H1 (cell line): ENCODE data around the gene TEKT3. TPM values are rescaled to one million over a fixed set of nuclear protein-coding genes. Genes with fewer than 3 reads are reported as not detected.

ENCODE experiments used
- CTCF ChIA-PET: fragments of 300-600 bp; sonication (Branson Sonifier 250); formaldehyde crosslinking; loops from one replicate; lab custom pipeline; 2021; ENCODE audit not compliant: partially characterized antibody; lab: Charles Lee
- POLR2A ChIA-PET: fragments of 300-600 bp; sonication (Branson Sonifier 250); formaldehyde crosslinking; loops from one replicate; lab custom pipeline; 2021; ENCODE audit warnings: inconsistent platforms; ENCODE audit not compliant: partially characterized antibody; lab: Charles Lee
- DNase-seq, 2 experiments: peaks; one replicate each; pipeline versions ENCODE4 v3.0.0 to v3.0.0-alpha.2; 2010 to 2022; ENCODE audit warnings: low spot score in 2 of 2, low read depth in 1 of 2, mixed read lengths in 1 of 2
- FAIRE-seq: peaks from 2 replicates; lab custom pipeline; 2011; peaks lifted over from hg19 to GRCh38; lab: Jason Lieb, UNC
- H2AFZ ChIP-seq: 2 replicates; pipeline ENCODE4 v1.8.1; 2012; ENCODE audit warnings: low read length, inconsistent platforms
- H2AK5ac ChIP-seq: 2 replicates; pipeline ENCODE4 v1.6.1; 2013; ENCODE audit warnings: low read depth, low read length
- H2BK120ac ChIP-seq: replicated peaks from 2 replicates; pipeline ENCODE3; 2013; ENCODE audit warnings: low read depth, low read length, inconsistent platforms
- H2BK12ac ChIP-seq: 2 replicates; pipeline ENCODE4 v1.6.1; 2013; ENCODE audit warnings: low read depth, low read length
- H2BK15ac ChIP-seq: 2 replicates; pipeline ENCODE4 v1.6.1; 2013; ENCODE audit warnings: low read length
- H2BK20ac ChIP-seq: 2 replicates; pipeline ENCODE4 v1.6.1; 2013; ENCODE audit warnings: low read length
- H2BK5ac ChIP-seq: 2 replicates; pipeline ENCODE4 v1.6.1; 2013; ENCODE audit warnings: low read depth, low read length
- H3K14ac ChIP-seq: 2 replicates; pipeline ENCODE4 v1.6.1; 2013; ENCODE audit warnings: inconsistent platforms; ENCODE audit not compliant: insufficient read length
- H3K18ac ChIP-seq: 2 replicates; pipeline ENCODE4 v1.6.1; 2013; ENCODE audit warnings: low read length; ENCODE audit errors: extremely low read depth
- H3K23ac ChIP-seq: 2 replicates; pipeline ENCODE4 v1.6.1; 2013; ENCODE audit warnings: inconsistent platforms; ENCODE audit not compliant: insufficient read length
- H3K23me2 ChIP-seq: 2 replicates; pipeline ENCODE4 v1.6.1; 2013; ENCODE audit warnings: low read depth, low read length
- H3K27ac ChIP-seq: 2 replicates; pipeline ENCODE4 v1.6.1; 2011; ENCODE audit warnings: low read depth, low read length, inconsistent platforms
- H3K27me3 ChIP-seq, 4 experiments: replicated peaks in 1 of 4; 1 replicate in 1 of 4; 2 replicates in 3 of 4; pipeline versions ENCODE4 v1.6.1 to v1.8.1; 2011 to 2013; ENCODE audit warnings: low read length in 3 of 4, mild to moderate bottlenecking in 3 of 4, inconsistent platforms in 2 of 4, mixed read lengths in 2 of 4, moderate library complexity in 1 of 4; ENCODE audit not compliant: control insufficient read depth in 3 of 4, insufficient read depth in 3 of 4; ENCODE audit errors: extremely low read depth in 1 of 4
- H3K36me3 ChIP-seq, 4 experiments: 2 replicates each; pipeline versions ENCODE4 v1.6.1 to v1.8.1; 2011 to 2013; ENCODE audit warnings: mild to moderate bottlenecking in 4 of 4, low read length in 3 of 4, moderate library complexity in 2 of 4, control low read depth in 1 of 4, inconsistent platforms in 1 of 4; ENCODE audit not compliant: insufficient read depth in 4 of 4, control insufficient read depth in 2 of 4
- H3K4ac ChIP-seq: replicated peaks from 2 replicates; pipeline ENCODE3; 2013; ENCODE audit warnings: low read length, low read depth, mixed read lengths, inconsistent platforms; ENCODE audit not compliant: insufficient read length
- H3K4me1 ChIP-seq, 4 experiments: replicated peaks in 1 of 4; 1 replicate in 1 of 4; 2 replicates in 3 of 4; pipeline versions ENCODE4 v1.6.1 to v1.8.1; 2011 to 2013; ENCODE audit warnings: low read length in 3 of 4, inconsistent platforms in 2 of 4, mixed read lengths in 1 of 4; ENCODE audit not compliant: insufficient read depth in 4 of 4, control insufficient read depth in 3 of 4
- H3K4me2 ChIP-seq, 2 experiments: 2 replicates each; pipeline versions ENCODE4 v1.6.1 to v1.8.1; 2011 to 2013; ENCODE audit warnings: low read depth in 2 of 2, low read length in 2 of 2, control low read depth in 1 of 2, inconsistent platforms in 1 of 2, mild to moderate bottlenecking in 1 of 2; ENCODE audit not compliant: insufficient read depth in 1 of 2
- H3K4me3 ChIP-seq, 4 experiments: fragments of 200-600, 300-600 bp in 1 of 4; sonication (generic), shearing (Covaris generic), sonication (Bioruptor Twin) in 1 of 4; 2 replicates each; pipeline versions ENCODE4 v1.5.1 to v1.8.1; 2011 to 2016; ENCODE audit warnings: low read length in 4 of 4, low read depth in 3 of 4, control low read depth in 2 of 4, inconsistent platforms in 2 of 4, mild to moderate bottlenecking in 2 of 4, mixed read lengths in 1 of 4, moderate library complexity in 1 of 4; ENCODE audit not compliant: insufficient read depth in 2 of 4; ENCODE audit errors: extremely low read depth in 1 of 4
- H3K56ac ChIP-seq: replicated peaks from 2 replicates; pipeline ENCODE3; 2013; ENCODE audit warnings: low read depth, mild to moderate bottlenecking, mixed read lengths, low read length, inconsistent platforms; ENCODE audit not compliant: insufficient read length
- H3K79me1 ChIP-seq: 2 replicates; pipeline ENCODE4 v1.6.1; 2013; ENCODE audit warnings: low read depth, low read length, control low read depth
- H3K79me2 ChIP-seq, 2 experiments: 2 replicates each; pipeline versions ENCODE4 v1.6.1 to v1.8.1; 2012 to 2013; ENCODE audit warnings: low read length in 2 of 2, mild to moderate bottlenecking in 2 of 2, inconsistent platforms in 1 of 2; ENCODE audit not compliant: insufficient read depth in 2 of 2, control insufficient read depth in 1 of 2
- H3K9ac ChIP-seq, 4 experiments: replicated peaks in 1 of 4; 1 replicate in 1 of 4; 2 replicates in 3 of 4; pipeline versions ENCODE4 v1.6.1 to v1.8.1; 2011 to 2013; ENCODE audit warnings: low read depth in 3 of 4, low read length in 3 of 4, control low read depth in 2 of 4, mild to moderate bottlenecking in 2 of 4, moderate library complexity in 2 of 4, inconsistent platforms in 1 of 4; ENCODE audit errors: extremely low read depth in 1 of 4
- H3K9me3 ChIP-seq, 2 experiments: 2 replicates each; pipeline versions ENCODE4 v1.6.1 to v1.8.1; 2012 to 2013; ENCODE audit warnings: mild to moderate bottlenecking in 2 of 2, moderate library complexity in 2 of 2, control low read depth in 1 of 2, inconsistent platforms in 1 of 2, low read depth in 1 of 2, low read length in 1 of 2, mixed read lengths in 1 of 2; ENCODE audit not compliant: insufficient read depth in 2 of 2
- H4K20me1 ChIP-seq, 2 experiments: replicated peaks in 1 of 2; 2 replicates each; pipeline versions ENCODE3 to v1.8.1; 2011 to 2013; ENCODE audit warnings: inconsistent platforms in 2 of 2, low read length in 2 of 2, mild to moderate bottlenecking in 1 of 2; ENCODE audit not compliant: insufficient read depth in 2 of 2, control insufficient read depth in 1 of 2
- H4K5ac ChIP-seq: 2 replicates; pipeline ENCODE4 v1.6.1; 2013; ENCODE audit warnings: low read length, low read depth, mixed read lengths, inconsistent platforms; ENCODE audit not compliant: insufficient read length
- H4K8ac ChIP-seq: 2 replicates; pipeline ENCODE4 v1.8.0; 2013; ENCODE audit warnings: mild to moderate bottlenecking, moderate library complexity, low read length, inconsistent platforms; ENCODE audit not compliant: insufficient read depth; ENCODE audit errors: extremely low read depth
- H4K91ac ChIP-seq: replicated peaks from 2 replicates; pipeline ENCODE3; 2013; ENCODE audit warnings: low read length, mixed read lengths, inconsistent platforms; ENCODE audit not compliant: insufficient read length
- BCL11A ChIP-seq, 2 experiments: IDR thresholded peaks; one replicate each; pipeline ENCODE4 v1.6.1; 2011; ENCODE audit warnings: low read depth in 2 of 2, low read length in 2 of 2, mild to moderate bottlenecking in 2 of 2
- CHD2 ChIP-seq: IDR thresholded peaks from 2 replicates; pipeline ENCODE4 v1.6.1; 2012; ENCODE audit warnings: low read length, improper control_type of control experiment
- FOSL1 ChIP-seq: IDR thresholded peaks from 2 replicates; pipeline ENCODE4 v1.6.1; 2011; ENCODE audit warnings: mild to moderate bottlenecking, low read depth, low read length, moderate library complexity; ENCODE audit not compliant: insufficient read depth
- NRF1 ChIP-seq: IDR thresholded peaks from 2 replicates; pipeline ENCODE4 v1.6.1; 2011; ENCODE audit warnings: mild to moderate bottlenecking, low read depth, low read length, improper control_type of control experiment
- WGBS, 2 experiments: shearing (Covaris generic) in 1 of 2; methylation state at CpG; one replicate each; pipeline versions ENCODE4 v1.1.6 to v1.1.7; 2013 to 2015; ENCODE audit warnings: low lambda C conversion rate in 2 of 2, mixed read lengths in 2 of 2, inconsistent platforms in 1 of 2, low coverage in 1 of 2, missing lambda C conversion rate in 1 of 2; ENCODE audit not compliant: insufficient replicate concordance in 2 of 2, insufficient coverage in 1 of 2, insufficient read length in 1 of 2; ENCODE audit errors: extremely low coverage in 1 of 2, missing lambda C conversion rate in 1 of 2; 5-methylcytosine and 5-hydroxymethylcytosine counted together
- polyA plus RNA-seq, 7 experiments: library from polyadenylated mRNA; depleted of rRNA in 3 of 7; stranded (reverse) in 5 of 7; unstranded in 2 of 7; fragments of >200 nt in 5 of 7; fragments of 200-250 nt in 2 of 7; gene quantifications; 1 replicate in 5 of 7; 2 replicates in 1 of 7; 4 replicates in 1 of 7; pipeline versions ENCODE4 v1.2.1 to v1.2.3, GENCODE V29; 2011 to 2013; ENCODE audit warnings: missing spikeins in 2 of 7, mixed read lengths in 2 of 7
- total RNA-seq: library from RNA; stranded (reverse); fragmentation: NEBNext Ultra II Directional; extraction: Animal tissue kit (Norgen Biotek cat#: 25700); gene quantifications from 2 replicates; pipeline ENCODE4 v1.2.1, GENCODE V29; 2021

The TEKT3 gene
- total and polyA plus RNA-seq, 2 of the 8 experiments (the other 6 are each of a cell fraction or from before 2014, with no cell fraction given), result 2.2 to 2.9 TPM

GRCh38 chr17:15287538-15288267, 53.7 kb downstream of the TEKT3 start:
- Histone ChIP-seq H4K5ac (no peak overlapping the region), H2AFZ (no peak overlapping the region), H3K4me2 (no peak overlapping the region), H3K27ac (no peak overlapping the region), H3K56ac (no peak overlapping the region), H3K18ac (no peak overlapping the region), H4K20me1 (no peaks in the 10 kb centered on the region), H3K79me2 (no peaks in the 10 kb centered on the region), H3K14ac (no peak overlapping the region), H3K4ac (peak overlapping the region; percentile 71), H2BK20ac (no peak overlapping the region), H2BK120ac (no peak overlapping the region), H2BK15ac (no peak overlapping the region), H2BK5ac (no peak overlapping the region), H3K9me3 (no peaks in the 10 kb centered on the region), H3K79me1 (no peaks in the 10 kb centered on the region)
- DNase-seq (no peak), FAIRE-seq (no peak)
- CTCF ChIA-PET, result no interaction called here
- TF ChIP-seq CHD2 (no peak), FOSL1 (no peak), NRF1 (no peak), BCL11A (IDR thresholded peaks at IDR 0.05; ENCODE audit: low read depth in 2 of 2, low read length in 2 of 2) (no peak)
- TF ChIP-seq, all 59 proteins: peak for 0
- H3K4me1 ChIP-seq, result no peaks in the 10 kb centered on the region
- H3K9ac ChIP-seq, result no peak overlapping the region
- H3K23me2 ChIP-seq, result no peaks in the 10 kb centered on the region; the same call in 1 of the 2 replicates
- H4K91ac ChIP-seq, result no peak overlapping the region
- no peaks in the 10 kb centered on the region for H3K27me3 ChIP-seq
- H3K4me3 ChIP-seq, result no peak overlapping the region
- POLR2A ChIA-PET, result no interaction called here
- H3K36me3 ChIP-seq, result no peaks in the 10 kb centered on the region
- no peak overlapping the region for H2AK5ac ChIP-seq
- WGBS, 2 experiments, result 92% methylated on average over 4 of the region's 4 CpGs; no CpG with 5 or more reads in 1 of the 2 experiments
- H4K8ac ChIP-seq, result no peak overlapping the region
- H2BK12ac ChIP-seq, result no peak overlapping the region
- no peak overlapping the region for H3K23ac ChIP-seq
